NCI-H2171 treated with DMSO at 0.1 percent for 48 hours (cell line): ENCODE data around the gene C12orf75.
"Not testable (repeated sequence)": the region's sequence is repeated elsewhere in the genome, so short reads cannot be mapped to it uniquely, and the experiment has no call there.

Source experiments
- DNase-seq: peaks from one replicate; lab custom pipeline; 2025; lab: John Stamatoyannopoulos, UW

The C12orf75 gene

DNA sequence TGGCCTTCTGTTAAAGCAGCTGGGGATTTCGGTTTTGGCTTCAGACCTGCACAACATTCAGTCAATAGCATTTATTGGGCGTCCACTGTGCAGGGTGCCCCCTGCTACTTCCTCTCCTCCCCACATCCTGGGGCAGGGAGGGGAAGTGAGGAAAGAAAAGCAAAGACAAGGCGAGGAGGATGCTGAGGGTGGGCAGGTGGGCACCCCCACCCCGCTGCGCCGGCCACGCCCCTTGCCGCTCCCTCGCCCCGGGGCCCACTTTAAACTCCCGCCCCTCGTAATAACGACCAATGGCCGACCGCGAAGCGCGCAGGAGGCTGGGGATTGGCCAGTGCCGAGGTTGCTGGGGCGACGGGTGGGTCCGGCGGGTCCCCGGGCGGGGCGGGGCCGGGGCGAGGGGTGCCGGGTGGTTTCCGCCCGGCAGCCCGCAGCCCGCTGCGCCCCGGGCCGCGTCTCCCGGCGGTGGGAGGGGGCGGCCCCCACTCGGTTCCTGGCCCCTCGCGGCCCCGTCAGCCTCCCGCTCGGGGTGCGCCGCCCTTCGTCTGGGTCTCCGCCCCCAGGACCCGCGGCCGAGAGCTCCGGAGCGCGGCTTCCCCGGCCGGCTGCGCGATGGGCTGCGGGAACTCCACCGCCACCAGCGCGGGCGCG lies at the start of gene C12orf75:
C12orf75 (plus strand) TSS at position 409 of the 648 bp plus-strand sequence; CDS start at position 610, 201 bp downstream.
- DNase-seq, result peak; percentile 80

DNA sequence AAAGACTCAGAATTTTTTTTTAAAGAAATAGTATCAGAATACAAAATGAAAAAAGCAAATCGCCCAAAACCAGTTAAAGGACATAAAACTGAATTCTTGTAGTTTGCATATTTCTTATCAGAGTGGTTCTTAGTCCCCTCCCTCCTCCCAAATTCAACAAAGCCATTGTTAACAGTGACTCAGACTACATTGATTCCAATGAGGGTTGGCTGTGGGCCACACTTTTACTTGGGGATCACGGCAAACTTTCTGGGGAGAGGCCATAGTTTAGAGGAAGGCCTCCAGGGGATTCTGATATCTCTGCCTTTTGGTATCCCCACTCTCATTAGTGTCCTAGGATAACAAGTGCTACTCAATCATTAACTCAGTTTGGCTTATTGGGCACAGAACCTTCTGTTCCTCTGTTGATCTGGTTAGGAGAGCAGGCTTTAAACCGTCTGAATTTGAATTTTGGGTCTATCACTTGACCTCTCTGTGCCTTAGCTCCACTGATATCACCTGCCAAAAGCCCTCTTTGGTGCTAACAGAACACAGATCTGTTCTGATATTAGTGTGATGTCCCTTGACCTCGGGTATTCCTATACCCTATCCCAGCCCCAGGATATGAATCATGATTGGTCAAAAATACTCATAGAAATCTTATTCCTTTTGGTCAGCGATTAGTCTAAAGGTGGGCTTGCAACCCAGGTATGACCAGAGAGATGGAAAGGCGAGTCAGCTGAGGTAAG lies 49.4 kb upstream of the C12orf75 start:
- no peak for DNase-seq

DNA sequence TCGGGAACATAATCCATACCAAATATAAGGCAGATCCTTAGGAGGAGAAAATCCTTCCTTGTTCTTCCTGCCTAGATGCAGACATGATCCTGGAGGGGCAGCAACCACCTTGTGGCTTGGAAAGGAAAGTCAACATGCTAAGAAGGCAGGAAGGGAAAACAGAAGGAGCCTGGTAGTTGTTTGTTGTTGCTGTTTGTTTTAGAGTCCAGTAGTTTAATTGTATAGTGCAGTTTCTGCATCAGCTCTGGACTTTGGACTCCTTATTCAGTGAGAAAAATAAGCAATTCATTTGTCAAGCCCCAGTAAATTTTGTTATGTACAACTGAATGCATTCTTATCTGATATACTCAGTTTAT lies 48.8 kb upstream of the C12orf75 start:
- no peak for DNase-seq

DNA sequence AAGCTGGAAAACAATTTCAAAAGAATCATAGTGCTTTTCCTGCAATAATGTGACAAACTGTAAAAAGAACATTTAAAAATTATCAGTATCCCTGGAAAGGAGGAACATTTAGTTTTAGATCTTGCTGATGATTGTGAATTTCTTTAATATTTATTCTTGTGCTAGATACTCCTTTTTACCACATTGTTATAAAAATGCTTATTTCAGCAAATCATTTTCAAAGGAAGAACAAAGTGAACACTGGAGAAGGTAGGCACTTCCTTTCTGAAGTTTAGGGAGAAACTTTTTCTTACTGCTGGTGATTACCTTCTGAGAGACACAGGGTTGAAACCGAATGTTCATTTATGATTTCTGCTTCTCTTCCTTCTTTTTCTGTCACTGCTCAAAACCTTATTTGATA lies 45.1 kb upstream of the C12orf75 start:
- DNase-seq, result no peak

DNA sequence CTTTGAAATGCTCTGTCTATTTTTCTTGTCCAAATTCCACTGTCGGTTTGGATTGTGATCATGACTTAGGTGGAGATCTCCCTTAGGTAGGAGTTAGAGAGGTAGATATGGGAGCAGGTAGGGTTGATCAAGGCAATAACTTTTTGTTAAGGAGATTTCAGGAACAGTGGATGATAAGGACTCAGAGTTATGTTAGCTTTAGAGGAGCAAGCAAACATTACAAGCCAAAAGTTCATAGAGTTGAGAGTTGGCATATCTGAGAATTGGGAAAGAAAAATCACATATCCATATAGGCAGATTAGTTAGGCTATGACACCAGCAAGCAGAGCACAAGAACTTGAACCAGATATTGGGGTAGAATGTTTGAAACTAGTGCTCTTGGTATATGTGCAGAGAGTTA lies 43.1 kb upstream of the C12orf75 start:
- no peak for DNase-seq

DNA sequence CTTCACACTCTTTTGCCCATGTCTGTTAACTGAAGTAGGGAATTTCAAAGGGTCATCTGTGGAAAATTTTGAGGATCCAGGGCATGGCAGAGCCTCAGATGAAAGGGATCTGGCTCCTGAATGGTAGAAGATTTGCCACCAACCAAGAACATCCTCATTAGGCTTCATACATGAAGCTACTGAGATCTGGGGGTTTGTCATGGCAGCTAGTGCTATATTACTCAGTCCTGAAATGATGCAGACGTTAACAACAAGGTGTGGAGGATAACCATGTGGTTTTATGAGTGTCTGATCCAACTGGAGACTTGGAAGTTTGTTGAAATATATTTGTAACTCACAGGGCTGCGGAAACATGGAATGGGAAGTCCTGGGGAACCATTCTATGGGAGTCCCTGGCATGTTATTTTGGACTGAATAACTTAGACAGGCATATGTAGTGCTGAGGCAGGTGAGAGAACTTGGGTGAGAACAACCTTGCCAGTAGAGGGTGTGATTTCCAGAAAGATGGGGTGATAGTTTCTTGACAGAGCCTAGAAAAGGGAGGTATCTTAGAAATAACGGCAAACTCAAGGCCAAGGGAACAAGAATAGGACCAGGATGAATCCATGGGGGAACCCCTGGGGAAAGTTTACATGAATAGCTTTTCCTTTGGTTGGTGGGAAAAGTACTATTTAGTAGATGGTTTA lies 42.0 kb upstream of the C12orf75 start:
- DNase-seq, result no peak

DNA sequence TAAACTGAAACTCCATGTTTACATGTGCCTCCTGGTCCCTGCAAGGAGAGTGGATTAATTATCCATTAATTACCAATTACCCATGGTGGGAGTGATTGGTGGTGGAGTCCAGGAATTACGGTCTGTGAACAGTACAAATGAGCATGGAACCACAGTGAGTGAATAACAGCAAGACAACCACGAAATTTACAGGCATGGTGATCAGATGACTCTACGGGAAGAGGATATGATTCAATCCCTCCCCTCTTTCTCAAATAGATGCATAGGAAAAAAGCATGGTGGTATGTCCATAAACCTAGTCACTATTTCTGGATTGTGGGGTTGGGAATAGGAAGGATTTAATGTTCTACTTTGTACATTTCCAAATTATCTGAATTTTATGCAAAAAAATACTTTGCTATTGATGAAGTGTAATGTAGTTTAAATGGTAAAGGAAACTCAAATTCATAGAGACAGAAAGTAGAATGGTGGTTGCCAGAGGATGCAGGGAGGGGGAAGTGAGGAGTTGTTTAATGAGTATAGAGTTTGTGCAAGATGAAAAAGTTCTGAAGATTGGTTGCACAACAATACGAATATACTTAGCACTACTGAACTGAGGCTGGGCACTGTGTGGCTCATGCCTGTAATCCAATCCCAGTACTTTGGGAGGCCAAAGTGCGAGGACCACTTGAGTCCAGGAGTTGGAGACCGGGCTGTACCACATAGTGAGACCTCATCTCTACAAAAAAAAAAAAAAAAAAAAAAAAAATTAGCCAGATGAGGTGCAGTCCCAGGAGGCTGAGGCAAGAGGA lies 41.2 kb upstream of the C12orf75 start:
- no peak for DNase-seq

DNA sequence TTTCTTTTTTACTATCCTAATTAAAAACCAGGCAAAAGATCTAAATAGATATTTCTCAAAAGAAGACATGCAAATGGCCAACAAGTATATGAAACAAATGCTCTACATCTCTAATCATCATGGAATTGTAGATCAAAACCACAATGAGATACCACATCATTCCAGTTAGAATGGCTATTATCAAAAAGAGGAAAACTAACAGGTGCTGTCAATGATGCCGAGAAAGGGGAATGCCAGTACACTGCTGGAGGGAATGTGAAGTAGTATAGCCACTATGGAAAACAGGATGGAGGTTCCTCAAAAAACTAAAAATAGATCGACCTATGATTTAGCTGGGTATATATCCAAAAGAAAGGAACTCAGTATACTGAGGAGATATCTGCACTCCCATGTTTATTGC lies 39.0 kb upstream of the C12orf75 start:
- DNase-seq, result no peak

DNA sequence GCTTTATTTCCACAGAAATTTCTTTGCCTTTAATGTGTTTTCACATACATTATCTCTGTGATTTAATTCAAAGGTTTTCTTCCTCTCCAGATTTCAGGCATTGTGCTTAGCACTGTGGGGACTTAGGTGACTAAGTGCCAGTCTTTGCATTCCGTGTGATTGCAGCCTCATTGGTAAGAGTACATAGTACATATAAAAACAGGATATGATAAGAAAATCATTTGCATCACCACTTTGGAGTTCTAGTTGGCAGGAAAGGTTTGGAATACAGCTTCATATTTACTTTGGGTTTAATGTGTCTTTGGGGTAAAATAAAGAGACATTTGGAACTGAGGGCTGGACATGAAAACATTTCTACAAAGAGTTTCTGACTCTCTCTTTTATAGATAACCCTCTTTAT lies 37.8 kb upstream of the C12orf75 start:
- DNase-seq, result no peak

DNA sequence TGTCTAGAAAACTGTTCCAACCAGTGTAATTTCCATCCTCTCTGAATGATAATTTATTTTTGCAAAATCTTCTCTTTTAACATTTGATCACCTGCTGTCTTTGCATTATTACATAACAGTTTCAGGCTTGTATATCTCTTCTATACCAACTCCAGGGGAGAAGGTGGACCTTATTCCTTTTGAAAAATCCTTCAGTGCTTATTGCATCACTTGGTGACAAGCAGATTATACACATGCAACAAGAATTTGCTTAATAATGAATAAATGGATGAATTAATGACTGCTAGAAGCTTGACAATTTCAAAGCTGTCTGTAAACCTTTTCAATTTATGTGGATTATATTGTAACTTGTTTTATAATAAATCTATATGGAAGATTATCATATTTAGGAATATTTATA lies 37.3 kb upstream of the C12orf75 start:
- DNase-seq, result no peak

DNA sequence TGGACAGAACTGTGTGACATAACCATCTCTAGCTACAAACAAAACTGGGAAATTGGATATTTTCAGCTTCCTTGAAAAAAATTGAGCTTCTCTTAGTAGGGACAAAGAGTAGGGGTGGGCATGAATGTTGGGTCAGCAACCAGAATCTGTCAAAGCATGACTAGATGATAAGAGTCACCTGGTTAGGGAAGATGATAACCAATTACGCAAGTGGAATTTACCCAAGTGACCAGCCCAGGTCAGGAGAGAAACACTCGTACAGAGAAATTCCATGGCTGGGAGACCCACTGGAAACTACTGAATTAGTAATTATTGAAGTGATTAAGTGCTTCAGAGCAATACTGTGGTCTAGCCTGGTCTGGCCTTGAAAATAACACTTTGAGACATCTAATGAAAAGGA lies 36.3 kb upstream of the C12orf75 start:
- DNase-seq, result no peak

DNA sequence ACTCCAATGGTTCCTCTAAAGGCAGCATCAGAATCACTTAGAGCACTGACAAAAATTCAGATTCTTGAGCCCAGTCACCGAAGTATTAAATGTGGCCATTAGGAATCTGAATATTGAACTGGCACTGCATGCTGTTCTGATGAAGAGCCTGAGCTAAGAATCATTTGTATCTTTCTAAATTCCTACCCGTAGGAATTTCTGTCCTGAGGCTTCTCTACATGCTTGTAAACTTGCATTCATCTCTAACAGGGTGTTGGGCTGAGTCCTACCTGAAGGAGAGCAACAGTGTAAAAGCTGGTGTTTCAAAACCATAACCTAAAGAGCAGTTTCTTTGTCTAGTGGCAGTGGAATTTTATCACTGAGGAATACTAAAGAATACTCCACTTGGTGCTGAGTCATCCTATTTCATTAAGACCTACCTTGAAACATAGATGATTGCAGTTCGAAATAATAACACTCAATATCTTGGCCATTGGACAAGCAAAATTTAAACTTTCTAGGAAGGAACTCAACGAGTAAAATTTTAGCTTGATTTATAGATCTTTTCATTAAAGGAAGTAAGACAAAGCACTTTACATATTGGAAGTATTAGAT lies 35.5 kb upstream of the C12orf75 start:
- DNase-seq, result no peak

DNA sequence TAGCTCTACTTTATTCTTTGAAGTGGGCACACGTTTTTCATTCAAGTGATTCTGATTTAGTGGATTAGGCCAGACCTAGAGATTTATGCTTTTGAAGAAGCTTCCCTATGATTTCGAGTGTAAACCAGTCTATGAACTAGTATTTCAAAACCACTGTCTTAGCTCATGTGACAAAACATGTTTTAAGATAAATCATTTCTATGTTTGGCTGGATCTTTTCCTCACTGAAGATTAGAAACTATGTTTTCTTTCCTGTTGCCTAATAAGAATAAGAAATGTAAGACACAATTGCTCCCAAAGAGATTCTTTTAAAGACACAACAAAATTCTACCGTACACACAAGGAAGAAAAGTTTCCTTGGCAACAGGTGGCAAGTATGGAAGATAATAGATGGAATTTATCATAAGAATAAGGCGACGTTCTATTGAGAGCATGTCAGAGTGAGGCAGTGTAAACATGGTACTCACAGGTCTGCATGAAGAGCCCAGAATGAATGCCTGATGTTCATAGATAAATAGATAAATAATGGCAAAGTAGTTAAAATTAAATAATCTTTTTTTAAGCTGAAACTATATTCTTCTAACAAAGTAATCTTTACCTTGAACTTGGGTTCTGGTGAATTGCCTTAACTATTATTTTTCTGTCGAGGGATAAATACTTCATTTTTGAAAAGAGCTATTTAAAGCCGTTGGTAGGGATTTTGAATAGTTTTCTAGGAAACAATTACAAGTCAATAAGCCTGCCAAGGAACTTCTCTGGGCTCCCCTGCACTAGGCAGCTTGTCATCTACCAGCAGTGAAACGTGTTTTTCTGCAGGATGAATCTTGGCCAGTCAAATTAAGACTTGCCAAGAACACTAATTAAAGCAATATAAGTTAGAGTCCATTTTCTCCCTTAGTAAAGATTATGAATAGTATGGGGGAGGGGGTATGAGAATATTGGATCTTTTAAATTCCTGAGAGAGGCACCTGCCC lies 34.1 kb upstream of the C12orf75 start:
- no peak for DNase-seq

DNA sequence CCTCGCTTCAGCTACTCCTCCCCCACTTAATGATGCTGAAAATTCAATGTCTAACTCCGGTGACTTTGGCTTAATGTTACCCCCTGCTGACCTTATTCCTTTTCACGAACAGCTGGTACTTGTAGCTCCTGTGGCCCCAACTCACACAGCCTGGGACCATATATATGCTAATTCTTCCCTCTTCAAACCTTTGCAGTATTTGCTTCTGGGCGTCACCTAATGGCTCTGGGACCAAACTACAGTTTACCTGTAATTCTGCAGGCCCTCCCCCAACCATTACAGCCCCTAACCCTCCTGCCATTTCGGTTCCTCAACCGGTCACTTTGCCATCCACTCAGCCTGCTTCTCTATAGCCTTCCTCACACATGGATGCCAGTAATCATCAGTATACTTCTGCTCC lies 29.6 kb upstream of the C12orf75 start:
- no peak for DNase-seq

DNA sequence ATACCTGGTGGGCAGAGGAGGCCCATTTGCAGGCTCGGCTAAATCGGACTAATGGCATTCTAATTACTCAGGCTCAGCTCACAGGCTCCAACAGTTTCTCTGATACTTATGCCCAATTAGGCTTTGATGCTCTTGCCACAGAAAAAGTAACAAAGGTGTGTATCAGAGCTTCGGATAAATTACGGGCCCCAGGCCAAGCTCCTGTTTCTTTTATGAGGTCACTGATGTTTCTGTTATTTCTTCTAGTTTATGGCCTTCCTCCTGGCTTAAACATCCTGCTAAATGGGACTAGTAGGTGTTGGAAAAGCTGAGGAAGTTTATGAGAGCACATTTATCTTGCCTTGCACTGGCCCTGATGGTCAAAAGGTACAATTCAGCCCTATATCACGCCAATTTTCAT lies 28.8 kb upstream of the C12orf75 start:
- no peak for DNase-seq

DNA sequence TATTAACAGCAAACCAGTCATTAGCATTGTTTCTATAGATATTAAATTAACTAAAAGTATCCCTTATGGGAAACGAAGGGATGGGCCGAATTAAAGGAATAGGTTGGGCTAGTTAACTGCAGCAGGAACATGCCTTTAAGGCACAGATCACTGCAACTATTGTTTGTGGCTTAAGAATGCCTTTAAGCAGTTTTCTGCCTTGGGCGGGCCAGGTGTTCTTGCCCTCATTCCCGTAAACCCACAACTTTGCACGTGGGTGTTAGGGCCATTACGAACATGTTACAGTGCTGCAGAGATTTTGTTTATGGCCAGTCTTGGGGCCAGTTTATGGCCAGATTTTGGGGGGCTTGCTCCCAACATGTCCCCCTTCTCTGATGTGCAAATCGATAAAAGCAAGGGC lies 27.5 kb upstream of the C12orf75 start:
- not testable (repeated sequence) for DNase-seq

DNA sequence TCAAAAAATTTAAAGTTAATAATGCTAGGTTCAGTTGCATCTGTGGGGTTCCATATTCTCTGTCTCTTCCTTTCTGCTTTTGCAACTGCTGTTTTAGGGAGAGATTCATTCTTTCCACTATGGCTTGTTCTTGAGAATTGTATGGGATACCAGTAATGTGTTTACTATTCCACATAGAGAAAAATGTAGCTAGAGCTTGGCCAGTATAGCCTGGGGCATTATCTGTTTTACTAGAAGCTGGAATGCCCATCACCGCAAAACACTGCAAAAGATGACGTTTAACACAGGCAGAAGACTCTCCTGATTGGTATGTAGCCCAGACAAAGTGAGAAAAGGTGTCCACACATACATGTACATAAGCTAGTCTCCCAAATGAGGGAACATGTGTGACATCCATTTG lies 25.9 kb upstream of the C12orf75 start:
- DNase-seq, result not testable (repeated sequence)

DNA sequence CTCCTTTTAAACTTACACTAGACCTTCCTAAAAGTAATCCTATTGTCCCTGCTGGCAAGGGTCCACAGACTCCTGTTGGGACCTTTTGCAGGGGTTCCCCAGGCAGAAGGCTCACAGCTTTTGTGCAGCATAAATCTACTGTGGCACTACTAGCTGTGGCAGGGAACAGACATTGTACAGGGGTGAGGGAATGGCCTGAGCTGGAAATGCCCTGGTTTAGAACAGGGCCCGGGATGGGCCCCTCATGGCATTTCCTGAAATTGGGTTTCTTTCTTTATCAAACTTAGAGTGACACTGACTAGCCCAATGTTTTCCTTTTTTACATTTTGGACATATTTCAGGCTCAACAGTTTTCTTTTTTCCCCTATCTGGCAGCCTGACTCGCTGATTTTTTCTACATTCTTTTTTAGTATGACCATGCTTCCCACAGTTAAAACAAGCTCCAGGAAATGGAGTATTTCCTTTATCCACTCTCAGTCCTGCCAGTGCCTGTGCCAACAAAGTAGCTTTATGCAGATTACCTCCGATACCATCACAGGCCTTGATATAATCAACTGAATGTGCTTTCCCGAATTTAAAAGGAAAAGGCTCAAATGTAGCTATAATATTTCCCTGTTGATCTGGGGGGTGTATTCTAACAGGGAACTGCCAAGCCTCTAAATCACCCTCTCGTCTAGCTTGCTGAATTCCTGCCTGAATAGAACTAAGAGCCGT lies 22.7 kb upstream of the C12orf75 start:
- not testable (repeated sequence) for DNase-seq

DNA sequence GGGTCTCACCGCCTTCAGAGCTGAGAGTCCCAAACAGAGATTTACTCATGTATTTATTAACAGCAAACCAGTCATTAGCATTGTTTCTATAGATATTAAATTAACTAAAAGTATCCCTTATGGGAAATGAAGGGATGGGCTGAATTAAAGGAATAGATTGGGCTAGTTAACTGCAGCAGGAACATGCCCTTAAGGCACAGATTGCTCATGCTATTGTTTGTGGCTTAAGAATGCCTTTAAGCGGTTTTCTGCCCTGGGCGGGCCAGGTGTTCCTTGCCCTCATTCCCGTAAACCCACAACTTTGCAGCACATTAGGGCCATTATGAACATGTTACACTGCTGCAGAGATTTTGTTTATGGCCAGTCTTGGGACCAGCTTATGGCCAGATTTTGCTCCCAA lies 21.7 kb upstream of the C12orf75 start:
- not testable (repeated sequence) for DNase-seq

DNA sequence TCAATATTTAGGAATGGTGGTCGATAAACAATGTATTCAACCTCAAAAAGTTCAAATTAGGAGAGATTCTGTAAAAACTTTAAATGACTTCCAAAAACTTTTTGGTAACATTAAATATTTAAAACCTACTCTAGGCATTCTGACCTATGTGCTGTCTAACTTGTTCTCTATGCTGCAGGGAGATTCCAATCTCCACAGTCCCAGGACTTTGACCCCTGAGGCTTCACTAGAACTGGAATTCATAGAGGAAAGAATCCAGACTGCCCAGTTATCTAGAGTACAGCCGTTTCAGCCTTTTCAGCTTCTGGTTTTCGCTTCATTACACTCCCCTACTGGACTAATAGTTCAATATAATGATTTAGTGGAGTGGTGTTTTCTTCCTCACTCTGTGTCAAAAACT lies 21.1 kb upstream of the C12orf75 start:
- not testable (repeated sequence) for DNase-seq
